Activated B cell treated with CpG ODN at 0.5 μM for 24 hours (primary cell): Measurements from ENCODE around the gene AMIGO3. TPM values are rescaled to one million over a fixed set of nuclear protein-coding genes. Genes with fewer than 3 reads are reported as not detected.
"Not testable (repeated sequence)": the region's sequence is repeated elsewhere in the genome, so short reads cannot be mapped to it uniquely, and the experiment has no call there.

Experiments
- ATAC-seq: fragments of 200-7000 bp; cut with Tn5 transposase; one replicate; pipeline ENCODE4 v1.10.0; 2021; ENCODE audit warnings: low read depth, mild to moderate bottlenecking, moderate library complexity
- CTCF ChIA-PET: fragments of 350-600 bp; sonication (Branson Sonifier 250); formaldehyde crosslinking; loops from one replicate; lab custom pipeline; 2021; ENCODE audit warnings: antibody characterized with exemption; lab: Charles Lee
- POLR2A ChIA-PET: fragments of 350-600 bp; sonication (Branson Sonifier 250); formaldehyde crosslinking; loops from one replicate; lab custom pipeline; 2021; ENCODE audit warnings: antibody characterized with exemption; lab: Charles Lee
- DNase-seq: peaks from one replicate; pipeline ENCODE4 v3.0.0; 2022
- H3K27ac Mint-ChIP-seq: one replicate; pipeline ENCODE4 v1.8.0; 2020; ENCODE audit warnings: mixed read lengths
- H3K27me3 Mint-ChIP-seq: one replicate; pipeline ENCODE4 v1.8.0; 2021; ENCODE audit warnings: mixed read lengths
- H3K36me3 Mint-ChIP-seq: one replicate; pipeline ENCODE4 v1.8.0; 2021; ENCODE audit warnings: low read depth, mixed read lengths
- H3K4me1 Mint-ChIP-seq: one replicate; pipeline ENCODE4 v1.8.0; 2021; ENCODE audit warnings: mixed read lengths
- H3K4me3 Mint-ChIP-seq: one replicate; pipeline ENCODE4 v1.8.0; 2020; ENCODE audit warnings: mild to moderate bottlenecking, mixed read lengths
- H3K9me3 Mint-ChIP-seq: one replicate; pipeline ENCODE4 v1.8.0; 2020; ENCODE audit warnings: mixed read lengths
- intact Hi-C: fragments of 100-400 bp; cut with micrococcal nuclease; formaldehyde crosslinking; loops from one replicate; pipeline ENCODE4 v1.15.1; 2024
- total RNA-seq: library from RNA; stranded (reverse); gene quantifications from 2 replicates; pipeline ENCODE4 v1.2.3, GENCODE V29; 2022
- TF ChIP-seq, protein P1 (sequence below): fragments of 200-600 bp; IDR thresholded peaks from one replicate; pipeline ENCODE4 v1.8.0; 2022; ENCODE audit warnings: antibody characterized with exemption, mild to moderate bottlenecking

AMIGO3 gene
- total RNA-seq, 1 donor from 2014 or later, result not detected

DNA sequence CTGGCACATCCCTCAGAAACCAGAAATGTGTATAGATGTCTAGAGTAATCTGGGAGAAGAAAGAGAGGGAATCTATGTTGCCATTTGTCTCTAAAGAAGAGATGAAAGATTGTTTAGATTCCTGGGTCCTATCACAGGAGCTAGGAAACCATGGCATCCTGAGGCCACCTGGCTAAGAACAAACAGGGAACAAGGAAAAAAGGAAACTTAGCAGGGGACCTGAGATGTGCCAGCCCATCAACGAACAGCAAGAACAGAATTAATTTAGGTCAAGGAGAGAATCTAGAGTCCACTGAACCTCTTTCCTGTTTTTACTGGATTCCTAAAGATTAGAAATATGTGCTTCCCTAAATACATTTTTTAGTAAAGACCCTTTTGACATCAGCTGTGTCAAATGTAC is 36.6 kb upstream of the AMIGO3 start:
- ATAC-seq, result no peak
- Mint-ChIP-seq H3K27ac (no peak overlapping the region), H3K36me3 (peaks cover 38% of the 10 kb centered on the region), H3K27me3 (no peaks in the 10 kb centered on the region), H3K4me1 (peaks cover 15% of the 10 kb centered on the region), H3K4me3 (no peak overlapping the region), H3K9me3 (no peaks in the 10 kb centered on the region)
- POLR2A ChIA-PET, result no interaction called here
- TF ChIP-seq, protein P1, sequence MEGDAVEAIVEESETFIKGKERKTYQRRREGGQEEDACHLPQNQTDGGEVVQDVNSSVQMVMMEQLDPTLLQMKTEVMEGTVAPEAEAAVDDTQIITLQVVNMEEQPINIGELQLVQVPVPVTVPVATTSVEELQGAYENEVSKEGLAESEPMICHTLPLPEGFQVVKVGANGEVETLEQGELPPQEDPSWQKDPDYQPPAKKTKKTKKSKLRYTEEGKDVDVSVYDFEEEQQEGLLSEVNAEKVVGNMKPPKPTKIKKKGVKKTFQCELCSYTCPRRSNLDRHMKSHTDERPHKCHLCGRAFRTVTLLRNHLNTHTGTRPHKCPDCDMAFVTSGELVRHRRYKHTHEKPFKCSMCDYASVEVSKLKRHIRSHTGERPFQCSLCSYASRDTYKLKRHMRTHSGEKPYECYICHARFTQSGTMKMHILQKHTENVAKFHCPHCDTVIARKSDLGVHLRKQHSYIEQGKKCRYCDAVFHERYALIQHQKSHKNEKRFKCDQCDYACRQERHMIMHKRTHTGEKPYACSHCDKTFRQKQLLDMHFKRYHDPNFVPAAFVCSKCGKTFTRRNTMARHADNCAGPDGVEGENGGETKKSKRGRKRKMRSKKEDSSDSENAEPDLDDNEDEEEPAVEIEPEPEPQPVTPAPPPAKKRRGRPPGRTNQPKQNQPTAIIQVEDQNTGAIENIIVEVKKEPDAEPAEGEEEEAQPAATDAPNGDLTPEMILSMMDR, result no peak
- CTCF ChIA-PET, result interaction anchor here (1.1 kb wide), 1 partner anchor 83 kb away, joined by 3 read pairs; no protein-coding TSS in a partner anchor
- intact Hi-C loops, result no loop called here
- DNase-seq, result no peak

GRCh38 chr3:49754536-49754935 is 35.1 kb upstream of the AMIGO3 start:
- no peaks in the 10 kb centered on the region for H3K27me3 Mint-ChIP-seq
- CTCF ChIA-PET, result no interaction called here
- DNase-seq, result no peak
- no peaks in the 10 kb centered on the region for H3K9me3 Mint-ChIP-seq
- H3K27ac Mint-ChIP-seq, result no peak overlapping the region
- intact Hi-C loops, result no loop called here
- POLR2A ChIA-PET, result interaction anchor here (0.7 kb wide), 2 partner anchors 192 to 450 kb away, joined by 3 to 5 read pairs; no protein-coding TSS in a partner anchor
- H3K4me3 Mint-ChIP-seq, result no peak overlapping the region
- ATAC-seq, result no peak
- peaks cover 14% of the 10 kb centered on the region for H3K4me1 Mint-ChIP-seq
- H3K36me3 Mint-ChIP-seq, result peaks cover 33% of the 10 kb centered on the region
- TF ChIP-seq, protein P1, result no peak

DNA sequence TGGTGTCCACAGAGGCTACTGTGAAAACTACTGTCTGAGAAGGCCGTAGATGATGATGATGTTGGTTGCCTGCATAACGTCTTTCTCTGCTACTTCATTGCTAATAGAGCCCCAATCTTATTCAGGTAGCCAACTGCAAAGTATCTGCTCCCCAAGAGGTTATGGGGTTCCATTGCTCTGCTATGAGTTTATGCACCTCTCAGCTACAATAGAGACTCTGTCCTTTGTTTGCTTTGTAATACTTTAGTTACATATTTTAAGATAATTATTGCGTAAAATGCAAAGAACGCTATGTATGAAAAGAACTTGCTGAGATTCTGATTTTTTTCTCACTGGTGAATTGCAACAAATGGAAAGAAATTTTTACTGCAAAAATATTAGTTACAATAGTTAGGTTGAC is 32.0 kb upstream of the AMIGO3 start:
- H3K4me1 Mint-ChIP-seq, result peaks cover 8% of the 10 kb centered on the region
- intact Hi-C loops, result no loop called here
- POLR2A ChIA-PET, result no interaction called here

GRCh38 chr3:49750056-49750455 is 30.6 kb upstream of the AMIGO3 start:
- no peak overlapping the region for H3K4me3 Mint-ChIP-seq
- ChIA-PET CTCF (no interaction called here), POLR2A (no interaction called here)
- peaks cover 4% of the 10 kb centered on the region for H3K4me1 Mint-ChIP-seq
- no peaks in the 10 kb centered on the region for H3K27me3 Mint-ChIP-seq
- peaks cover 49% of the 10 kb centered on the region for H3K36me3 Mint-ChIP-seq
- TF ChIP-seq, protein P1, result no peak
- intact Hi-C loops, result no loop called here
- DNase-seq, result no peak
- no peaks in the 10 kb centered on the region for H3K9me3 Mint-ChIP-seq
- no peak for ATAC-seq
- H3K27ac Mint-ChIP-seq, result no peak overlapping the region

More for the DNA sequence above, 32.0 kb upstream of the AMIGO3 start:
- CTCF ChIA-PET, result no interaction called here
- TF ChIP-seq, protein P1, result no peak
- ATAC-seq, result no peak
- H3K4me3 Mint-ChIP-seq, result no peak overlapping the region
- DNase-seq, result no peak
- no peak overlapping the region for H3K27ac Mint-ChIP-seq
- H3K27me3 Mint-ChIP-seq, result no peaks in the 10 kb centered on the region
- no peaks in the 10 kb centered on the region for H3K9me3 Mint-ChIP-seq
- peaks cover 46% of the 10 kb centered on the region for H3K36me3 Mint-ChIP-seq

GRCh38 chr3:49748874-49749273 is 29.4 kb upstream of the AMIGO3 start:
- ATAC-seq, H3K4me1 Mint-ChIP-seq, POLR2A ChIA-PET, DNase-seq, H3K27me3 Mint-ChIP-seq, intact Hi-C loops, H3K9me3 Mint-ChIP-seq, H3K4me3 Mint-ChIP-seq, H3K27ac Mint-ChIP-seq, CTCF ChIA-PET: not testable (repeated sequence)
- peaks cover 55% of the 10 kb centered on the region for H3K36me3 Mint-ChIP-seq
